ENCODE data around the gene FBLN2.

FBLN2 gene

GRCh38 chr3:13582366-13583250 lies 33.7 kb downstream of the FBLN2 start:
- Histone ChIP-seq H2AFZ (ENCODE audit: low read depth, low read length) (no peak overlapping the region), H3K9ac (ENCODE audit: low read length) (no peak overlapping the region), H3K27me3 (ENCODE audit: low read depth, low read length) (peaks cover 25% of the 10 kb centered on the region), H4K20me1 (ENCODE audit: insufficient read depth, low read length) (no peaks in the 10 kb centered on the region), H3K4me3 (ENCODE audit: low read length) (no peak overlapping the region), H3K4me2 (ENCODE audit: low read length) (no peak overlapping the region), H3K9me3 (ENCODE audit: insufficient read depth, low read length) (no peaks in the 10 kb centered on the region), H3K27ac (ENCODE audit: low read length) (no peak overlapping the region), H3K4me1 (ENCODE audit: low read length) (no peaks in the 10 kb centered on the region), H3K36me3 (replicated peaks; ENCODE audit: low read depth, low read length) (no peaks in the 10 kb centered on the region), H3K79me2 (ENCODE audit: low read length) (no peaks in the 10 kb centered on the region)
- TF ChIP-seq EZH2phosphoT487 (IDR thresholded peaks at IDR 0.05; ENCODE audit: low read depth) = no peak
- TF ChIP-seq, protein P1, sequence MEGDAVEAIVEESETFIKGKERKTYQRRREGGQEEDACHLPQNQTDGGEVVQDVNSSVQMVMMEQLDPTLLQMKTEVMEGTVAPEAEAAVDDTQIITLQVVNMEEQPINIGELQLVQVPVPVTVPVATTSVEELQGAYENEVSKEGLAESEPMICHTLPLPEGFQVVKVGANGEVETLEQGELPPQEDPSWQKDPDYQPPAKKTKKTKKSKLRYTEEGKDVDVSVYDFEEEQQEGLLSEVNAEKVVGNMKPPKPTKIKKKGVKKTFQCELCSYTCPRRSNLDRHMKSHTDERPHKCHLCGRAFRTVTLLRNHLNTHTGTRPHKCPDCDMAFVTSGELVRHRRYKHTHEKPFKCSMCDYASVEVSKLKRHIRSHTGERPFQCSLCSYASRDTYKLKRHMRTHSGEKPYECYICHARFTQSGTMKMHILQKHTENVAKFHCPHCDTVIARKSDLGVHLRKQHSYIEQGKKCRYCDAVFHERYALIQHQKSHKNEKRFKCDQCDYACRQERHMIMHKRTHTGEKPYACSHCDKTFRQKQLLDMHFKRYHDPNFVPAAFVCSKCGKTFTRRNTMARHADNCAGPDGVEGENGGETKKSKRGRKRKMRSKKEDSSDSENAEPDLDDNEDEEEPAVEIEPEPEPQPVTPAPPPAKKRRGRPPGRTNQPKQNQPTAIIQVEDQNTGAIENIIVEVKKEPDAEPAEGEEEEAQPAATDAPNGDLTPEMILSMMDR (IDR thresholded peaks at IDR 0.05; ENCODE audit: low read depth, low read length) = no peak

- no peak overlapping the region for H3K9ac ChIP-seq (ENCODE audit: low read length)
- H3K27me3 ChIP-seq (ENCODE audit: low read depth, low read length) = peaks cover 18% of the 10 kb centered on the region
- no peaks in the 10 kb centered on the region for H3K9me3 ChIP-seq (ENCODE audit: insufficient read depth, low read length)
- H3K79me2 ChIP-seq (ENCODE audit: low read length) = no peaks in the 10 kb centered on the region
- no peaks in the 10 kb centered on the region for H3K4me1 ChIP-seq (ENCODE audit: low read length)
- H4K20me1 ChIP-seq (ENCODE audit: insufficient read depth, low read length) = no peaks in the 10 kb centered on the region
- H2AFZ ChIP-seq (ENCODE audit: low read depth, low read length) = no peak overlapping the region
- no peak overlapping the region for H3K4me3 ChIP-seq (ENCODE audit: low read length)
- no peaks in the 10 kb centered on the region for H3K36me3 ChIP-seq (replicated peaks; ENCODE audit: low read depth, low read length)
- no peak overlapping the region for H3K4me2 ChIP-seq (ENCODE audit: low read length)
- TF ChIP-seq, protein P1 (IDR thresholded peaks at IDR 0.05; ENCODE audit: low read depth, low read length) = no peak
- TF ChIP-seq EZH2phosphoT487 (IDR thresholded peaks at IDR 0.05; ENCODE audit: low read depth) = no peak
- H3K27ac ChIP-seq (ENCODE audit: low read length) = no peak overlapping the region
These were observed 34.6 kb downstream of the FBLN2 start for GRCh38 chr3:13583251-13584180.

DNA sequence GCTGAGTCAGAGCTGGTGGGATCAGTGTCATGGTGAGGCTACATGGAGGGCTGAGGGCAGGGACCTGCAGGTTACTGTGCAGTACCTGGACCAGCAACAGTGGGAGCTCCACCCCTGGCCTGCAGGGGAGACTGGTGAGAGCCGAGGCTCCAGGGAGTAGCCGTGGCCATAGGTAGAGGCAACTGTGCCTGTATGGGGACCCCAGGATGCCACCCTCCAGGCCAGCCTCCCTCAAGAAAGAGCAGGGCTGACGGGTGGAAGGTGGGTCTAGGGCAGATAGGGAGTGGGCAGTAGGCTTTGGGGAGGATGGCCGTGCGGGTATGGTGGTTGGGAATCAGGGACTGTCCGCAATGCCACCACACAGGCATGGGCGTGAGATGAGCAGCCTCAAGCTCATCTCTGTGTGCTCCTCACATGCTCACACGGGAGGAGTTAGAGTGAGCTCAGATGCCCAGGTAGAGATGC lies 35.5 kb downstream of the FBLN2 start:
- H3K9ac ChIP-seq (ENCODE audit: low read length) = no peak overlapping the region
- TF ChIP-seq, protein P1 (IDR thresholded peaks at IDR 0.05; ENCODE audit: low read depth, low read length) = no peak
- TF ChIP-seq EZH2phosphoT487 (IDR thresholded peaks at IDR 0.05; ENCODE audit: low read depth) = no peak
- H3K4me2 ChIP-seq (ENCODE audit: low read length) = no peak overlapping the region
- H2AFZ ChIP-seq (ENCODE audit: low read depth, low read length) = no peak overlapping the region
- no peaks in the 10 kb centered on the region for H3K36me3 ChIP-seq (replicated peaks; ENCODE audit: low read depth, low read length)
- H3K9me3 ChIP-seq (ENCODE audit: insufficient read depth, low read length) = no peaks in the 10 kb centered on the region
- no peak overlapping the region for H3K4me3 ChIP-seq (ENCODE audit: low read length)
- peaks cover 11% of the 10 kb centered on the region for H3K27me3 ChIP-seq (ENCODE audit: low read depth, low read length)
- no peaks in the 10 kb centered on the region for H4K20me1 ChIP-seq (ENCODE audit: insufficient read depth, low read length)
- no peak overlapping the region for H3K27ac ChIP-seq (ENCODE audit: low read length)
- no peaks in the 10 kb centered on the region for H3K4me1 ChIP-seq (ENCODE audit: low read length)
- H3K79me2 ChIP-seq (ENCODE audit: low read length) = no peaks in the 10 kb centered on the region

DNA sequence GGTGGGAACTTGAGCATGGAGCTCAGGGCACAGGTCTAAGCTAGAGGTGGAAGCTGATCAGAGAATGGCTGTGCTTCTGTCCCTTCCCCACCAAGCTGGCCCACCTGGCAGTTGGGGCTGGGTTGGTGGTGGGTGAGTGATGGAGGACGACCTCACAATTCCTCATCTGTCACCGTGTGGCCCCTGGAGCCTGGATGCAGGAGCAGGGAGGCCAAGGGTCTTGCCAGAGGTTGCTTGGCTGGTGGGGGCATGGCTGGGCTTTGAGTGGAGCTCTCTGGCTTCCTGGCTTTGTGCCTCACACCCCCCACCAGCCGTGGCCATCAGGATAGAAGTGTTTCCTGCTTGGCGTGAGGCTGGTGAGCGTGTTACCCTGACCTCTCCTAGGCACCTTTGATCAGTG lies 36.0 kb downstream of the FBLN2 start:
- no peak for TF ChIP-seq EZH2phosphoT487 (IDR thresholded peaks at IDR 0.05; ENCODE audit: low read depth)
- TF ChIP-seq, protein P1 (IDR thresholded peaks at IDR 0.05; ENCODE audit: low read depth, low read length) = no peak
- Histone ChIP-seq H3K27ac (ENCODE audit: low read length) (no peak overlapping the region), H3K79me2 (ENCODE audit: low read length) (no peaks in the 10 kb centered on the region)

More for the DNA sequence above, 36.0 kb downstream of the FBLN2 start:
- H3K4me2 ChIP-seq (ENCODE audit: low read length) = no peak overlapping the region
- no peak overlapping the region for H3K4me3 ChIP-seq (ENCODE audit: low read length)
- H3K36me3 ChIP-seq (replicated peaks; ENCODE audit: low read depth, low read length) = no peaks in the 10 kb centered on the region
- no peaks in the 10 kb centered on the region for H4K20me1 ChIP-seq (ENCODE audit: insufficient read depth, low read length)
- H3K27me3 ChIP-seq (ENCODE audit: low read depth, low read length) = peaks cover 7% of the 10 kb centered on the region; the same call in 1 of the 2 replicates
- H3K4me1 ChIP-seq (ENCODE audit: low read length) = no peaks in the 10 kb centered on the region
- H3K9me3 ChIP-seq (ENCODE audit: insufficient read depth, low read length) = no peaks in the 10 kb centered on the region
- H2AFZ ChIP-seq (ENCODE audit: low read depth, low read length) = no peak overlapping the region
- no peak overlapping the region for H3K9ac ChIP-seq (ENCODE audit: low read length)
